ENCODE data around the gene CUL2. TPM values are rescaled to one million over a fixed set of nuclear protein-coding genes. Genes with fewer than 3 reads are reported as not detected.
"Not testable (repeated sequence)": the region's sequence is repeated elsewhere in the genome, so short reads cannot be mapped to it uniquely, and the experiment has no call there.

CUL2 gene
- total RNA-seq, 1 donor from 2014 or later, result 33.7 TPM

DNA sequence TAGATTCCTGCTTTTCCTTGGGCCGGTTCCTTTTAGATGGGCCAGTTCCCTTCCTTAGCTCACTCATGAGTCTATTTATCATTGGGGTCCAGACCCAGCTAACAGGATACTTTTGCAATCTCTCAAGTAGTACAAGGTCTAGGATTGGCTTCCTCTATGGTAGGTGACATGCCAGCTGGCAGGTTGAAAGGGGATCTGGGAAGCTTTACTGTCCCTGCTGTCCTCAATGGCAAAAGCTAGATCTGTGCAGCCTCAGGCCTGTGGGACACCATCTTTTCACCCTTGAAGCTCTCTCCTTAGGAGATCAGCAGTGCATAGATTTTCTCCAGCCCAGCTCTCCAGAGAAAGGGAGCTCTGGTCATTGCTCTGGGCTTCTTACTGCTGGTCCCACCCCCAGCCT lies 96.4 kb downstream of the CUL2 start:
- intact Hi-C loops (cut with micrococcal nuclease), result loop anchor here (2.0 kb wide), 1 partner anchor 225 kb away; no protein-coding TSS in a partner anchor
- CTCF ChIA-PET, result interaction anchor here (1.2 to 2.4 kb wide), 2 partner anchors 224 to 1886 kb away, joined by 4 to 19 read pairs; no protein-coding TSS in a partner anchor

DNA sequence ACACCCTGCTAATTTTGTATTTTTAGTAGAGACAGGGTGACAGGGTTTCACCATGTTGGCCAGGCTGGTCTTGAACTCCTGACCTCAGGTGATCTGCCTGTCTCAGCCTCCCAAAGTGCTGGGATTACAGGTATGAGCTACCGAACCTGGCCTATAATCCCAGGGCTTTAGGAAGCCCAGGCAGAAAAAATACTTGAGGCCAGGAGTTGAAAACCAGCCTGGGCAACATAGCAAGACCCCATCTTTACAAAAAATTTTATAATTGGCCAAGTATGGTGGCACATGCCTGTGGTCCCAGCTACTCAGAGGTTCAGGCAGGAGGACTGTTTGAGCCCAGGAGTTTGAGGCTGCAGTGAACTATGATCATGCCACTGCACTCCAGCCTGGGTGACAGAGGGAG lies 99.0 kb downstream of the CUL2 start:
- DNase-seq; H3K4me1 Mint-ChIP-seq; intact Hi-C loops (cut with micrococcal nuclease); H3K27ac Mint-ChIP-seq; H3K36me3 Mint-ChIP-seq (ENCODE audit: low read depth); H3K9me3 Mint-ChIP-seq; CTCF ChIA-PET; POLR2A ChIA-PET; H3K4me3 Mint-ChIP-seq; ATAC-seq (ENCODE audit: low read depth); H3K27me3 Mint-ChIP-seq: not testable (repeated sequence)

More for the DNA sequence above, 96.4 kb downstream of the CUL2 start:
- POLR2A ChIA-PET, result no interaction called here
- Mint-ChIP-seq H3K27me3 (no peaks in the 10 kb centered on the region), H3K27ac (no peak overlapping the region), H3K4me1 (peaks cover 8% of the 10 kb centered on the region), H3K36me3 (ENCODE audit: low read depth) (no peaks in the 10 kb centered on the region), H3K9me3 (no peaks in the 10 kb centered on the region), H3K4me3 (no peak overlapping the region)
- DNase-seq (no peak), ATAC-seq (ENCODE audit: low read depth) (no peak)
- TF ChIP-seq, protein P1, sequence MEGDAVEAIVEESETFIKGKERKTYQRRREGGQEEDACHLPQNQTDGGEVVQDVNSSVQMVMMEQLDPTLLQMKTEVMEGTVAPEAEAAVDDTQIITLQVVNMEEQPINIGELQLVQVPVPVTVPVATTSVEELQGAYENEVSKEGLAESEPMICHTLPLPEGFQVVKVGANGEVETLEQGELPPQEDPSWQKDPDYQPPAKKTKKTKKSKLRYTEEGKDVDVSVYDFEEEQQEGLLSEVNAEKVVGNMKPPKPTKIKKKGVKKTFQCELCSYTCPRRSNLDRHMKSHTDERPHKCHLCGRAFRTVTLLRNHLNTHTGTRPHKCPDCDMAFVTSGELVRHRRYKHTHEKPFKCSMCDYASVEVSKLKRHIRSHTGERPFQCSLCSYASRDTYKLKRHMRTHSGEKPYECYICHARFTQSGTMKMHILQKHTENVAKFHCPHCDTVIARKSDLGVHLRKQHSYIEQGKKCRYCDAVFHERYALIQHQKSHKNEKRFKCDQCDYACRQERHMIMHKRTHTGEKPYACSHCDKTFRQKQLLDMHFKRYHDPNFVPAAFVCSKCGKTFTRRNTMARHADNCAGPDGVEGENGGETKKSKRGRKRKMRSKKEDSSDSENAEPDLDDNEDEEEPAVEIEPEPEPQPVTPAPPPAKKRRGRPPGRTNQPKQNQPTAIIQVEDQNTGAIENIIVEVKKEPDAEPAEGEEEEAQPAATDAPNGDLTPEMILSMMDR (IDR thresholded peaks at IDR 0.05), result no peak

DNA sequence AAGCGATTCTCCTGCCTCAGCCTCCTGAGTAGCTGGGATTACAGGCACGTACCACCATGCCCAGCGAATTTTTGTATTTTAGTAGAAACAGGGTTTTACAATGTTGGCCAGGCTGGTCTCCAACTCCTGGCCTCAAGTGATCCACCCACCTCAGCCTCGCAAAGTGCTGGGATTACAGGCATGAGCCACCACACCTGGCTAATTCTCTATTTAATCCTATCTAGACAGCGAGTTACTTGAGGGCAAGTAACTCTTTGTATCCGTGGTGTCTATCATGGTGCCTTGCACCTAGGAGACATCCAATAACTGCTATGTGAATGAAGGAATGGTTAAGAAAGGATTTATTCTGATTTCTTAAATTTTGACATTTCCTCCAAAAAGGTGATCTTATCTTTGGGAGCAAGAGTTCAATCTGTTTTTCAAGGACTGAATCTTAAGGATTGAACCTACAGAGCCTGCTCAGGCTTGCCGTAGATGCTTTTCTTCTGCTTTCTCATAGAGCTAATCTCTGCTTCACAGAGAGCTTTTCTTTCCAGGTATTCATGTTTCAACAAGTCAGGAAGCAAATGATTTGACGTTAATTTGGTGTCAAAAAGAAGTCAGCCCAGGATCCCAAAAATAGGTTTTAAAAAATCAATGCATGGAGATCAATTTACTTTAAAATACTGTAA lies 101.6 kb downstream of the CUL2 start:
- POLR2A ChIA-PET, result no interaction called here
- Mint-ChIP-seq H3K4me1 (no peaks in the 10 kb centered on the region), H3K27ac (no peak overlapping the region), H3K27me3 (no peaks in the 10 kb centered on the region), H3K4me3 (no peak overlapping the region), H3K36me3 (ENCODE audit: low read depth) (no peaks in the 10 kb centered on the region), H3K9me3 (peaks cover 7% of the 10 kb centered on the region)
- intact Hi-C loops (cut with micrococcal nuclease), result no loop called here
- ATAC-seq (ENCODE audit: low read depth) (no peak), DNase-seq (no peak)
- CTCF ChIA-PET, result no interaction called here
- TF ChIP-seq, protein P1 (IDR thresholded peaks at IDR 0.05), result no peak

DNA sequence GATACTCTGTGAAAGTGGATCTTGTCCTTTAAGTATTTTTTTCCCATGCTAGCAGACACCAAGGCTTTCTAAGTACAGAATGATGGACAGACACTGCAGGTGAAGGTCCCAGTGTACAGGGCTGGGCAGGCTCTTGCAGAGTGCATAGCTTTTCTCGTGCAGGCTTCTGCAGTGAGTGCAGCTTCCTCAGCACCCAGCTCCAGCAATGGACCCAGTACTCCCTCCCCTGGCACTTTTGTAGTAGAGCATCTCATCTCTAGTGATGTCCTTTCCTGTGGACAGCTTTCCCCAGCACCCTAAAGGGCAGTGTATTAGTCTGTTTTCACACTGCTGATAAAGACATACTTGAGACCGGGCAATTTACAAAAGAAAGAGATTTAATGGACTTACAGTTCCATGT lies 104.3 kb downstream of the CUL2 start:
- peaks cover 7% of the 10 kb centered on the region for H3K9me3 Mint-ChIP-seq
- DNase-seq, result no peak
- POLR2A ChIA-PET, result no interaction called here
- ATAC-seq (ENCODE audit: low read depth), result no peak
- H3K36me3 Mint-ChIP-seq (ENCODE audit: low read depth), result no peaks in the 10 kb centered on the region
- H3K4me1 Mint-ChIP-seq, result no peaks in the 10 kb centered on the region
- CTCF ChIA-PET, result no interaction called here
- no peak overlapping the region for H3K4me3 Mint-ChIP-seq
- TF ChIP-seq, protein P1 (IDR thresholded peaks at IDR 0.05), result no peak
- intact Hi-C loops (cut with micrococcal nuclease), result no loop called here
- no peaks in the 10 kb centered on the region for H3K27me3 Mint-ChIP-seq
- no peak overlapping the region for H3K27ac Mint-ChIP-seq

DNA sequence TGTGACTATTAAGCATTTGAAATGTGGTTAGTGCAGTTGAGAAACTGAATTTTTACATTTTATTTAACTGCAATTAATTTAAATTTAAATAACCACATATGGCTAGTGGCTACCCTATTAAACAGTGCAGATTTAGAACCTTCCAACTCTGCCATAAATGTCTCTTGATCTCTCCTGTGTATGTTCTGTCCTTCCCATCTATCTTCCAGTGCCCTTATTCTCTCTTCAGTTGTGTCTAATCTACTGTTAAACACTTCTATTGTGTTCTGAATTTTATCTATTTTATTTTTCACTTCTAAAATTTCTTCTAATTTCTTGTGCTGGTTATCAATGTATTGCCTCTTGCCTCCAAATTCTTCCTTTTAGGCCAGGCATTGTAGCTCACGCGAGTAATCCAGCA lies 105.0 kb downstream of the CUL2 start:
- no peak overlapping the region for H3K4me3 Mint-ChIP-seq
- no peaks in the 10 kb centered on the region for H3K27me3 Mint-ChIP-seq
- H3K36me3 Mint-ChIP-seq (ENCODE audit: low read depth), result no peaks in the 10 kb centered on the region
- CTCF ChIA-PET, result no interaction called here
- DNase-seq (no peak), ATAC-seq (ENCODE audit: low read depth) (no peak)
- no peak overlapping the region for H3K27ac Mint-ChIP-seq
- intact Hi-C loops (cut with micrococcal nuclease), result no loop called here
- no peaks in the 10 kb centered on the region for H3K4me1 Mint-ChIP-seq
- H3K9me3 Mint-ChIP-seq, result peaks cover 7% of the 10 kb centered on the region
- POLR2A ChIA-PET, result no interaction called here
- TF ChIP-seq, protein P1 (IDR thresholded peaks at IDR 0.05), result no peak

DNA sequence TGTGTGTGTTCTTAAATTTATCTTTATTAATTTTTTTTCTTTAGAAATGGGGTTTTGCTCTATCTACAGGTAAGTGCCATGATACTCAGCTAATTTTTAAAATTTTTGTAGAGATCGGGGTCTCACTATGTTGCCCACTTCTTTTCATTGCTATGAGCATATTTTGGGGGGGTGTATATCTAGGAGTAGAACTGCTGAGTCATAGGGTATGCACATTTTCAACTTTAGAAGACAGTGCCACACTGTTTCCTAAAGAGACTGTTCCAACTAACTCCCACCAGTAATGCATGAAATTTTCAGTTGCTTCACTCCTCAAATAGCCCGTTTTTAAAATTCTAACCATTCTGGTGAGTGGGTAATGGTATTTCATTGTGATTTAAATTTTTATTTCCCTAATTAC lies 108.3 kb downstream of the CUL2 start:
- ATAC-seq (ENCODE audit: low read depth) (no peak), DNase-seq (no peak)
- H3K4me3 Mint-ChIP-seq, result no peak overlapping the region
- intact Hi-C loops (cut with micrococcal nuclease), result no loop called here
- peaks cover 7% of the 10 kb centered on the region for H3K9me3 Mint-ChIP-seq
- POLR2A ChIA-PET, result interaction anchor here (0.7 kb wide), 1 partner anchor 12 kb away, joined by 3 read pairs; no protein-coding TSS in a partner anchor
- H3K4me1 Mint-ChIP-seq, result no peaks in the 10 kb centered on the region
- TF ChIP-seq, protein P1 (IDR thresholded peaks at IDR 0.05), result no peak
- H3K27me3 Mint-ChIP-seq, result no peaks in the 10 kb centered on the region
- H3K36me3 Mint-ChIP-seq (ENCODE audit: low read depth), result no peaks in the 10 kb centered on the region
- no peak overlapping the region for H3K27ac Mint-ChIP-seq
- CTCF ChIA-PET, result no interaction called here

All from activated B cell treated with CpG ODN at 0.5 μM for 24 hours (primary cell).